Pulmonary artery endothelial cell (primary cell): Measurements from ENCODE around the gene SDC3. TPM values are rescaled to one million over a fixed set of nuclear protein-coding genes. Genes with fewer than 3 reads are reported as not detected.

Experiments
- DNase-seq: peaks from one replicate; pipeline ENCODE4 v3.0.0-alpha.2; 2011; ENCODE audit warnings: low read depth, low spot score
- total RNA-seq: library from RNA; depleted of rRNA; stranded (reverse); fragments of >200 nt; gene quantifications from 2 replicates; pipeline ENCODE4 v1.2.3, GENCODE V29; 2014

SDC3 gene
- total RNA-seq, 1 donor from 2014 or later, result 12.0 TPM

- DNase-seq, result no peak
Observed at GRCh38 chr1:30929135-30929889, 20.8 kb upstream of the SDC3 start.

- no peak for DNase-seq
Observed at GRCh38 chr1:30928789-30929134, 20.2 kb upstream of the SDC3 start.

GRCh38 chr1:30928171-30928570, 19.6 kb upstream of the SDC3 start:
- DNase-seq, result no peak

GRCh38 chr1:30927448-30927847, 18.9 kb upstream of the SDC3 start:
- no peak for DNase-seq

- no peak for DNase-seq
Observed at GRCh38 chr1:30923597-30923996, 15.0 kb upstream of the SDC3 start.

- no peak for DNase-seq
Observed at GRCh38 chr1:30920827-30921226, 12.3 kb upstream of the SDC3 start.

GRCh38 chr1:30919025-30919881, 10.7 kb upstream of the SDC3 start:
- no peak for DNase-seq

GRCh38 chr1:30916296-30916695, 7.7 kb upstream of the SDC3 start:
- DNase-seq, result no peak

- no peak for DNase-seq
Observed at GRCh38 chr1:30915491-30916230, 7.1 kb upstream of the SDC3 start.

GRCh38 chr1:30914931-30915330, 6.4 kb upstream of the SDC3 start:
- no peak for DNase-seq

GRCh38 chr1:30914587-30914922, 6.0 kb upstream of the SDC3 start:
- no peak for DNase-seq

- DNase-seq, result no peak
Observed at GRCh38 chr1:30912913-30913652, 4.5 kb upstream of the SDC3 start.

- DNase-seq, result no peak
Observed at GRCh38 chr1:30912224-30912623, 3.7 kb upstream of the SDC3 start.

GRCh38 chr1:30911059-30911954, 2.7 kb upstream of the SDC3 start:
- DNase-seq, result peak; percentile 35

- no peak for DNase-seq
Observed at GRCh38 chr1:30909365-30910068, 959 bp upstream of the SDC3 start.

GRCh38 chr1:30908316-30908695, 252 bp downstream of the SDC3 start:
- DNase-seq, result no peak

GRCh38 chr1:30907481-30908315, 860 bp downstream of the SDC3 start:
- no peak for DNase-seq

- DNase-seq, result no peak
Observed at GRCh38 chr1:30906631-30907441, 1.7 kb downstream of the SDC3 start.
